Ureter (tissue), 1 donor: ENCODE measurements around the gene HMX1. TPM values are rescaled to one million over a fixed set of nuclear protein-coding genes. Genes with fewer than 3 reads are reported as not detected.
A peak's percentile ranks its signal among the peaks of the same experiment; 100 is the strongest.

Experiments
- DNase-seq: peaks from one replicate; pipeline ENCODE4 v3.0.0-alpha.2; 2020; ENCODE audit warnings: low spot score
- total RNA-seq: library from RNA; stranded (reverse); gene quantifications from one replicate; pipeline ENCODE4 v1.2.4, GENCODE V29; 2023
- donor health status: DM: yes; HTN: yes; CAD: no.

HMX1 gene
- total RNA-seq, 1 donor from 2014 or later = not detected

GRCh38 chr4:8819473-8820177, 52.0 kb downstream of the HMX1 start:
- peak; percentile 25 for DNase-seq

GRCh38 chr4:8819019-8819418, 52.6 kb downstream of the HMX1 start:
- no peak for DNase-seq

GRCh38 chr4:8818063-8818881, 53.4 kb downstream of the HMX1 start:
- peak; percentile 30 for DNase-seq

- DNase-seq = peak; percentile 24
These were observed 53.9 kb downstream of the HMX1 start for GRCh38 chr4:8817813-8818062.

GRCh38 chr4:8817096-8817812, 54.4 kb downstream of the HMX1 start:
- peak; percentile 14 for DNase-seq
